GM08714 (cell line): ENCODE data around the gene LRRC32.

Source experiments
- H3K4me3 ChIP-seq: fragments of 200-500 bp; sonication (Bioruptor generic); 2 replicates; pipeline ENCODE4 v1.5.1; 2014; ENCODE audit warnings: mild to moderate bottlenecking, low read length, inconsistent platforms
- ZNF274 ChIP-seq: IDR thresholded peaks from 2 replicates; pipeline ENCODE4 v1.6.1; 2012; ENCODE audit warnings: mild to moderate bottlenecking, low read depth, low read length

The LRRC32 gene

GRCh38 chr11:76632492-76632891 lies 38.1 kb downstream of the LRRC32 start:
- no peak for TF ChIP-seq ZNF274

GRCh38 chr11:76631566-76632308 lies 38.8 kb downstream of the LRRC32 start:
- no peak for TF ChIP-seq ZNF274
- H3K4me3 ChIP-seq: no peak overlapping the region

More at GRCh38 chr11:76632492-76632891, 38.1 kb downstream of the LRRC32 start:
- H3K4me3 ChIP-seq: no peak overlapping the region

GRCh38 chr11:76630600-76631281 lies 39.8 kb downstream of the LRRC32 start:
- TF ChIP-seq ZNF274: no peak
- no peak overlapping the region for H3K4me3 ChIP-seq

- H3K4me3 ChIP-seq: no peak overlapping the region
- TF ChIP-seq ZNF274: no peak
Observed at GRCh38 chr11:76629853-76630599, 40.5 kb downstream of the LRRC32 start.

DNA sequence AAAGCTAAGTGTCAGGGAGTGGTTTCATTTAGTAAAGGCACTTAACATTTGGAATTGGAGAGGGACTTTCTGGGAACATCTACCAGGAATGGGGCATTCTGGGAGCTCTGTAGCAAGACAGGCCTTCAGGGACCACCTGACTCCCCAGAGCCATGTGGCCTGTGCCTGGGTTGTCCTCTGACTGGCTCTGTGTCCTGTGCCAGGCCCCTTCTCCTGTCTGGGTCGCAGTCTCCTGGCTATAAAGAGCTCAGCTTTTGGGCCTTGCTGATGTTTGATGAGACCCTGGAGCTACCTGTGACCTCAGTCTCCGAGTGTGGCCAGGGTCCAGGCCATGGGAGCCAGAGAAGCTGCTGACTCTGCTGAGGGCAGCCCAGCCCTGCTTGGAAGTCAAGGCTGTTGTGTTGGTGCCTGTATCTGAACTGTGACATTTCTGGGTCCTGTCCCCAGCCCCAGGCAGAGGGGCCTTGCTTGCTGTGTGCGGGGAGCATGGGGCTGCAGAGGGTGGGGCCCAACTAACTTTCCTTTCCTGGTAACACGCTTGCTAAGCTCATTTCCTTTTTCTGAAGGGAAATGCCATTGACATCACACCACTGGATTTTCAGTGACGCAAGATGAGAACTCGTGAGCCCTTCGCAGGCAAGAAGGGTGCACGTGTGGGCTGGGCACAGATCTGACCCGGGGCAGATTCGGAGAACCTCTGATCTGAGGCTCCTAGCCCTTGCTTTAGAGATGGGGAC lies 41.3 kb downstream of the LRRC32 start:
- TF ChIP-seq ZNF274: no peak

DNA sequence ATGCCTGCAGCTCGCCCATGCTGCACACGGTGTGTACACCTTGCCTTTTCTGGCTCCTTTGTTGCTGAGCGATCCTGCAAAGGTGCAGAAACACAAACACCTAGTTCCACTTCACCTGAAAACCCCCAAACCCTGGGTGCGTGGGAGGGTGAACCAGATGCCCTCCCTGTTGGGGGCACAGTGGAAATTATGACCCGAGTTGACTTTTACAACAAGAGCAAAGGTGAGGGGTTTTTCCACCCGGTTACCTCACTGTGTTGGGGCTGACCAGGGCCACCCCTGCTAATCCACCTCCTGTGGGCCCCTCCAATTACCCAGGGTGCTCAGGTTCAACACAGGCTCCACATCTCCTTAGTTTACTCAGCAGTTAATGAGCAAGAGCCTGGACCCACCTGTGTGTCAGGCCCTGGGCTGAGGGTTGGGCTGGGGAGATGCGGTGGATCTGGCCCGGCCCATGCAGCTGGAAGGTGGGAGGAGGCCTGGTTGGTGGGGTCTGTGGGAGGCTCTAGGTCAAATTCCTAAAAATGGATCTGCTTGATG lies 42.1 kb downstream of the LRRC32 start:
- no peak for TF ChIP-seq ZNF274
- H3K4me3 ChIP-seq: no peak overlapping the region

More for the DNA sequence above, 41.3 kb downstream of the LRRC32 start:
- H3K4me3 ChIP-seq: no peak overlapping the region

DNA sequence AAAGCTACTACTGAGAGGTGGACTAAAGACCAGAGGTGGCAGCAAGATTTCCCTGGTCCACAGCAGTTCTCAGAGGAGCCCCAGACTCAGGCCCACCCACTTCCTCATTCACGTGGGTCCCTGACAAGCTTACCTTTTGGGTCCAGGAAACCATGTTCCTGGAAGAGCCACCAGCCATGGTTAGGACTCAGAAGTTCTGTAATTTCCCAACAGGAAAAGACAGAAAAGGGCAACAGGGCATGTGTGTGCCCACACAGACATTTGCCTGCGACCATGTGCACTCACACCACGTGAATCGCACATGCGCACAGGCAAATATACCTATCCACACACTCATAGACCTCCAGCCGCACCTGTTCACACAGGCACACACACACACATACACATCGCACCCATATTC lies 42.9 kb downstream of the LRRC32 start:
- no peak for TF ChIP-seq ZNF274
- H3K4me3 ChIP-seq: no peak overlapping the region

DNA sequence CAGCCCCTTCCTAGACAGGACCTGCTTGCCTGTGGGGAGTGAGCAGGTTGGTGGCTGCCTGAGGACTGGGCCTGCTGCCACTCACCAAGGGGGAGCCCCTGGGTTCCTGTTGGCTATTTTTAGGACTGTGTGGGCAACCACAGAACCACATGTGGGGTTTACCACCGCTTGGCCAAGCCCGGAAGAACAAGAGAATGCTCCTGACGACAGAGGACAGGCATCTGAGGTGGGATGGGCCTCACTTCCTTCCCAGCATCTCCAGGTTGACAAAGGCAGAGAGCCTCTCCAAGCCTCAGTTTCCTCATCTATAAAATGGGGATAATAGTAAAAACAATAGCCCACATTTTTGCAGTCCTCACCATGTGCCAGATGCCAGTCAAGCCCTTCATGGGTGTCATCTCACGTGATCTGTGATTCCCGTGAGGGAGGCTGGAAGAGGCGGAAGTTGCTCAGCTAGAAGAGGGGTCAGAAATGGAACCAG lies 43.6 kb downstream of the LRRC32 start:
- H3K4me3 ChIP-seq: no peak overlapping the region
- no peak for TF ChIP-seq ZNF274

GRCh38 chr11:76626266-76626665 lies 44.3 kb downstream of the LRRC32 start:
- no peak overlapping the region for H3K4me3 ChIP-seq
- TF ChIP-seq ZNF274: no peak

DNA sequence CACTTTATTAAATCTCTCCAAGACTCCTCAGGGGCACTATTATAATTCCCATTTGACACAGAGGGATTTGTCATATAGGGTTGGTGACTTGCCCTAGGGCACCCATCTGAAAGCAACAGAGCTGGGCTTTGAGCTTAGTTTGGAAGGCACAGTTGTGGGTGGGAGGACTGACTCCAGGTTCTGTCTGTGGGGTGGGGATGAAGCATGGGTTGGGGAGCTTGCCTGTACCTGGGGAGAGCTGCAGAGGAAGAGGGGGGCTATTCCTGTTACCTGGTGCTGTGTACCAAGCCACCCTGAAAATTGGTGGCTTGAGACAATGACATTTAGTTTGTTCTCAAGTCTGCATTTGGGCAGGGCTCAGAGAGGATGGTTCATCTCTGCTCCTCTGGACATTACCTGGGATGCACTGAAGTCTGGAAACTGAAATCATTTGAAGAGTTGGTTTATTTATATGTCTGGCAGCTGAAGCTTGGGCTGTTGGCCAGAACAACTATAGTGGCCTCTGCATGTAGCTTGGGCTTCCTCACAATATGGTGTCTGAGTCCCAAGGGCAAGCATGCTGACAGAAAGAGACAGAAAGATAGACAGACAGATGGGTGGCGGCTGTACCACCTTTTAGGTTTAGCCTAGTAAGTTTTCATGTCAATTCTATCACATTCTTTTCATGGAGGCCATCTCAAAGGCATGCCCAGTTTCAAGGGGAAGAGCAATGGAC lies 44.9 kb downstream of the LRRC32 start:
- no peak overlapping the region for H3K4me3 ChIP-seq
- no peak for TF ChIP-seq ZNF274

GRCh38 chr11:76624500-76625379 lies 45.8 kb downstream of the LRRC32 start:
- no peak for TF ChIP-seq ZNF274
- no peak overlapping the region for H3K4me3 ChIP-seq

GRCh38 chr11:76623884-76624419 lies 46.6 kb downstream of the LRRC32 start:
- no peak overlapping the region for H3K4me3 ChIP-seq
- no peak for TF ChIP-seq ZNF274
